ENCODE results near the gene HOXC12.

- TF ChIP-seq CTCF (IDR thresholded peaks at IDR 0.05), result no peak
- no peak for TF ChIP-seq POLR2A (IDR thresholded peaks at IDR 0.05)
Observed at GRCh38 chr12:54006559-54007220, 52.0 kb downstream of the HOXC12 start.
